A549 (cell line): ENCODE results near the gene ARHGEF19. TPM values are rescaled to one million over a fixed set of nuclear protein-coding genes. Genes with fewer than 3 reads are reported as not detected.

Source experiments
- ATAC-seq, 2 experiments: fragments of 200-7000 bp in 1 of 2; fragments of >200 bp in 1 of 2; cut with Nextera tagmentation in 1 of 2; cut with Tn5 transposase in 1 of 2; 3 replicates each; pipeline versions ENCODE4 v1.8.0 to v1.9.1; 2018 to 2020; ENCODE audit warnings: mild to moderate bottlenecking in 1 of 2, moderate library complexity in 1 of 2
- CTCF ChIA-PET: fragments of 300-600 bp; sonication (Branson Sonifier 250); formaldehyde crosslinking; extraction: SDS; loops from one replicate; lab custom pipeline; 2021; ENCODE audit warnings: antibody characterized with exemption, inconsistent platforms; lab: Yijun Ruan, JAX
- POLR2A ChIA-PET: fragments of 350-600 bp; formaldehyde crosslinking; extraction: SDS; loops from one replicate; lab custom pipeline; 2021; ENCODE audit warnings: antibody characterized with exemption, inconsistent platforms; lab: Yijun Ruan, JAX
- DNase-seq, 2 experiments: peaks; one replicate each; pipeline versions ENCODE4 v3.0.0 to v3.0.0-alpha.2; 2011 to 2016; ENCODE audit warnings: low read depth in 1 of 2, low spot score in 1 of 2
- FAIRE-seq: peaks from 2 replicates; lab custom pipeline; 2011; peaks lifted over from hg19 to GRCh38; lab: Jason Lieb, UNC
- H3K27ac ChIP-seq, 2 experiments: fragments of >200 bp; sonication (Bioruptor Twin); formaldehyde crosslinking; 3 replicates each; pipeline ENCODE4 v1.5.1; 2016 to 2017
- H3K4me1 ChIP-seq: fragments of >200 bp; sonication (Bioruptor Twin); formaldehyde crosslinking; 3 replicates; pipeline ENCODE4 v1.6.1; 2016
- H3K4me2 ChIP-seq: fragments of >200 bp; sonication (Bioruptor Twin); formaldehyde crosslinking; 3 replicates; pipeline ENCODE4 v1.6.1; 2016
- H3K4me3 ChIP-seq: fragments of >200 bp; sonication (Bioruptor Twin); formaldehyde crosslinking; 3 replicates; pipeline ENCODE4 v1.5.1; 2016
- H3K9me3 ChIP-seq: fragments of >200 bp; sonication (Bioruptor Twin); formaldehyde crosslinking; 3 replicates; pipeline ENCODE4 v1.6.1; 2016
- BHLHE40 ChIP-seq: IDR thresholded peaks from 2 replicates; pipeline ENCODE4 v1.6.1; 2012; ENCODE audit warnings: low read depth, low read length, inconsistent platforms
- CBX2 ChIP-seq: fragments of 200-600 bp; sonication (generic); IDR thresholded peaks from 2 replicates; pipeline ENCODE4 v1.6.1; 2016; ENCODE audit warnings: low read depth, mild to moderate bottlenecking, borderline replicate concordance
- CHD2 ChIP-seq: fragments of 150-350 bp; IDR thresholded peaks from 2 replicates; pipeline ENCODE4 v1.6.1; 2014; ENCODE audit warnings: low read length; ENCODE audit not compliant: partially characterized antibody
- EHF ChIP-seq: fragments of 250-450 bp; sonication (Bioruptor Pico); IDR thresholded peaks from 2 replicates; pipeline ENCODE4 v1.5.0; 2020; ENCODE audit warnings: mild to moderate bottlenecking
- EP300 ChIP-seq, 2 experiments: fragments of >200 bp; sonication (Bioruptor Twin); formaldehyde crosslinking; IDR thresholded peaks; 2 replicates in 1 of 2; 3 replicates in 1 of 2; pipeline ENCODE4 v1.6.1; 2016 to 2017
- ESRRA ChIP-seq: fragments of 150-350 bp; IDR thresholded peaks from 2 replicates; pipeline ENCODE4 v1.6.1; 2014; ENCODE audit warnings: mild to moderate bottlenecking, low read length, borderline replicate concordance
- FOXS1 ChIP-seq: fragments of 250-450 bp; sonication (Bioruptor Pico); IDR thresholded peaks from 2 replicates; pipeline ENCODE4 v1.5.0; 2020; ENCODE audit warnings: mild to moderate bottlenecking, moderate library complexity
- GATA3 ChIP-seq: IDR thresholded peaks from 2 replicates; pipeline ENCODE4 v1.6.1; 2012; ENCODE audit warnings: borderline replicate concordance
- HDAC2 ChIP-seq: fragments of 200-600 bp; sonication (generic); IDR thresholded peaks from 2 replicates; pipeline ENCODE4 v1.6.1; 2016
- HEYL ChIP-seq: fragments of 250-450 bp; sonication (Bioruptor Pico); IDR thresholded peaks from 2 replicates; pipeline ENCODE4 v1.8.0; 2021; ENCODE audit warnings: mild to moderate bottlenecking, moderate library complexity
- HOXB13 ChIP-seq: fragments of 250-450 bp; sonication (Bioruptor Pico); IDR thresholded peaks from 2 replicates; pipeline ENCODE4 v1.5.0; 2020; ENCODE audit warnings: low read depth, mild to moderate bottlenecking, moderate library complexity
- JUN ChIP-seq, 2 experiments: fragments of >200 bp; sonication (Bioruptor Twin); formaldehyde crosslinking; IDR thresholded peaks; 2 replicates in 1 of 2; 3 replicates in 1 of 2; pipeline ENCODE4 v1.6.1; 2016 to 2017
- KDM5A ChIP-seq: fragments of 200-600 bp; sonication (generic); IDR thresholded peaks from 2 replicates; pipeline ENCODE4 v1.6.1; 2016; ENCODE audit warnings: antibody characterized with exemption, mild to moderate bottlenecking
- NFE2L2 ChIP-seq: fragments of 150-350 bp; conservative IDR thresholded peaks from 2 replicates; pipeline ENCODE4 v1.6.1; 2014; ENCODE audit warnings: low read length
- NR3C1 ChIP-seq: fragments of >200 bp; sonication (Bioruptor Twin); formaldehyde crosslinking; IDR thresholded peaks from 3 replicates; pipeline ENCODE4 v1.6.1; 2017
- POLR2AphosphoS2 ChIP-seq: conservative IDR thresholded peaks from 2 replicates; pipeline ENCODE4 v1.6.1; 2012; ENCODE audit warnings: low read length, improper control_type of control experiment, inconsistent platforms
- RAD21 ChIP-seq, 2 experiments: fragments of >200 bp in 1 of 2; sonication (Bioruptor Twin) in 1 of 2; formaldehyde crosslinking in 1 of 2; IDR thresholded peaks in 1 of 2; conservative IDR thresholded peaks in 1 of 2; 2 replicates in 1 of 2; 3 replicates in 1 of 2; pipeline ENCODE4 v1.6.1; 2012 to 2018; ENCODE audit warnings: inconsistent platforms in 1 of 2
- RCOR1 ChIP-seq: fragments of 150-350 bp; IDR thresholded peaks from 2 replicates; pipeline ENCODE4 v1.6.1; 2014; ENCODE audit warnings: antibody characterized with exemption, low read length, low read depth
- ZC3H11A ChIP-seq: fragments of 450-650 bp; IDR thresholded peaks from 2 replicates; pipeline ENCODE4 v1.6.1; 2014; ENCODE audit warnings: antibody characterized with exemption, mild to moderate bottlenecking
- WGBS: methylation state at CpG from one replicate; pipeline ENCODE4 v1.1.6; 2017; ENCODE audit errors: missing lambda C conversion rate; 5-methylcytosine and 5-hydroxymethylcytosine counted together
- polyA plus RNA-seq, 4 experiments: library from polyadenylated mRNA; depleted of rRNA in 3 of 4; stranded (reverse); fragments of >200 nt; fragmentation: RNase III in 1 of 4; extraction: RNeasy Plus Mini Kit Qiagen cat#74134 plus additional on column Dnase treatment in 1 of 4; gene quantifications; 2 replicates in 3 of 4; 3 replicates in 1 of 4; pipeline ENCODE4 v1.2.3, GENCODE V29; 2011 to 2017
- TF ChIP-seq, protein P1 (sequence below): fragments of 450-650 bp; IDR thresholded peaks from 2 replicates; pipeline ENCODE4 v1.6.1; 2014; ENCODE audit warnings: antibody characterized with exemption
- TF ChIP-seq, protein P2 (sequence below): fragments of 200-600 bp; sonication (generic); IDR thresholded peaks from 2 replicates; pipeline ENCODE4 v1.6.1; 2016; ENCODE audit warnings: antibody characterized with exemption, mild to moderate bottlenecking, moderate library complexity
- TF ChIP-seq, protein P3 (sequence below): fragments of 250-450 bp; sonication (Bioruptor Pico); IDR thresholded peaks from 2 replicates; pipeline ENCODE4 v1.5.0; 2020; ENCODE audit warnings: low read depth, mild to moderate bottlenecking, moderate library complexity
- TF ChIP-seq, protein P4 (sequence below): IDR thresholded peaks from 2 replicates; pipeline ENCODE4 v1.6.1; 2012
- TF ChIP-seq, protein P5 (sequence below): IDR thresholded peaks from 2 replicates; pipeline ENCODE4 v1.6.1; 2012; ENCODE audit warnings: low read depth, borderline replicate concordance
- TF ChIP-seq, protein P6 (sequence below): fragments of >200 bp; sonication (Bioruptor Twin); formaldehyde crosslinking; IDR thresholded peaks from 3 replicates; pipeline ENCODE4 v1.5.1; 2016
- TF ChIP-seq, protein P7 (sequence below): fragments of >200 bp; sonication (Bioruptor Twin); formaldehyde crosslinking; IDR thresholded peaks from 2 replicates; pipeline ENCODE4 v1.6.1; 2016

Gene ARHGEF19
- polyA plus RNA-seq, 2 of the 4 experiments (the other 2 are of a cell fraction): 6.1 to 9.2 TPM

DNA sequence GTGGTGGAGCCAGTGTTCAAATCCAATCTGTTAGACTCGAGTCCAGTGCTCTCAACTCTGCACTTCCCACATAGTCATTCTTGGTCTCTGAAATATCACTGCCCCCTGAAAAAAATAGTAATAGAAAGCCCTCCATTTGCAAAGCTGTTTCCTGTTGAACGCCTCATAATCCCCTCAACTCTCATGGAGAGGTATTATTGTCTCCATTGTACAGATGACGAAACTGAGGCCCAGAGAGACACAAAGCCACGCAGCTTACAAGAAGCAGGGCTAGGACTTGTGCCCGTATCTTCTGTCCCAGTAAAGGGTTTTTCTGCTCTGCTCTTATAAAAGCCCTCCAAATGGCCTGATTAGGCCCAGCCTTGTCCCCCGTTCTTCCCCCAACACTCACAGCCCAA lies 6.2 kb upstream of the ARHGEF19 start:
- Histone ChIP-seq H3K4me2 (no peak overlapping the region), H3K4me1 (peaks cover 5% of the 10 kb centered on the region; the same call in 2 of the 3 replicates), H3K9me3 (no peaks in the 10 kb centered on the region), H3K4me3 (no peak overlapping the region), H3K27ac (no peak overlapping the region)
- TF ChIP-seq, protein P1, sequence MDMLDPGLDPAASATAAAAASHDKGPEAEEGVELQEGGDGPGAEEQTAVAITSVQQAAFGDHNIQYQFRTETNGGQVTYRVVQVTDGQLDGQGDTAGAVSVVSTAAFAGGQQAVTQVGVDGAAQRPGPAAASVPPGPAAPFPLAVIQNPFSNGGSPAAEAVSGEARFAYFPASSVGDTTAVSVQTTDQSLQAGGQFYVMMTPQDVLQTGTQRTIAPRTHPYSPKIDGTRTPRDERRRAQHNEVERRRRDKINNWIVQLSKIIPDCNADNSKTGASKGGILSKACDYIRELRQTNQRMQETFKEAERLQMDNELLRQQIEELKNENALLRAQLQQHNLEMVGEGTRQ: no peak
- no peak for TF ChIP-seq EP300 (IDR thresholded peaks at IDR 0.05)
- TF ChIP-seq, protein P2, sequence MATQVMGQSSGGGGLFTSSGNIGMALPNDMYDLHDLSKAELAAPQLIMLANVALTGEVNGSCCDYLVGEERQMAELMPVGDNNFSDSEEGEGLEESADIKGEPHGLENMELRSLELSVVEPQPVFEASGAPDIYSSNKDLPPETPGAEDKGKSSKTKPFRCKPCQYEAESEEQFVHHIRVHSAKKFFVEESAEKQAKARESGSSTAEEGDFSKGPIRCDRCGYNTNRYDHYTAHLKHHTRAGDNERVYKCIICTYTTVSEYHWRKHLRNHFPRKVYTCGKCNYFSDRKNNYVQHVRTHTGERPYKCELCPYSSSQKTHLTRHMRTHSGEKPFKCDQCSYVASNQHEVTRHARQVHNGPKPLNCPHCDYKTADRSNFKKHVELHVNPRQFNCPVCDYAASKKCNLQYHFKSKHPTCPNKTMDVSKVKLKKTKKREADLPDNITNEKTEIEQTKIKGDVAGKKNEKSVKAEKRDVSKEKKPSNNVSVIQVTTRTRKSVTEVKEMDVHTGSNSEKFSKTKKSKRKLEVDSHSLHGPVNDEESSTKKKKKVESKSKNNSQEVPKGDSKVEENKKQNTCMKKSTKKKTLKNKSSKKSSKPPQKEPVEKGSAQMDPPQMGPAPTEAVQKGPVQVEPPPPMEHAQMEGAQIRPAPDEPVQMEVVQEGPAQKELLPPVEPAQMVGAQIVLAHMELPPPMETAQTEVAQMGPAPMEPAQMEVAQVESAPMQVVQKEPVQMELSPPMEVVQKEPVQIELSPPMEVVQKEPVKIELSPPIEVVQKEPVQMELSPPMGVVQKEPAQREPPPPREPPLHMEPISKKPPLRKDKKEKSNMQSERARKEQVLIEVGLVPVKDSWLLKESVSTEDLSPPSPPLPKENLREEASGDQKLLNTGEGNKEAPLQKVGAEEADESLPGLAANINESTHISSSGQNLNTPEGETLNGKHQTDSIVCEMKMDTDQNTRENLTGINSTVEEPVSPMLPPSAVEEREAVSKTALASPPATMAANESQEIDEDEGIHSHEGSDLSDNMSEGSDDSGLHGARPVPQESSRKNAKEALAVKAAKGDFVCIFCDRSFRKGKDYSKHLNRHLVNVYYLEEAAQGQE: no peak
- TF ChIP-seq, protein P3, sequence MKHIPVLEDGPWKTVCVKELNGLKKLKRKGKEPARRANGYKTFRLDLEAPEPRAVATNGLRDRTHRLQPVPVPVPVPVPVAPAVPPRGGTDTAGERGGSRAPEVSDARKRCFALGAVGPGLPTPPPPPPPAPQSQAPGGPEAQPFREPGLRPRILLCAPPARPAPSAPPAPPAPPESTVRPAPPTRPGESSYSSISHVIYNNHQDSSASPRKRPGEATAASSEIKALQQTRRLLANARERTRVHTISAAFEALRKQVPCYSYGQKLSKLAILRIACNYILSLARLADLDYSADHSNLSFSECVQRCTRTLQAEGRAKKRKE (CRISPR knock-in tag): no peak
- no peak for TF ChIP-seq KDM5A
- TF ChIP-seq ZC3H11A: no peak
- TF ChIP-seq CBX2: no peak
- TF ChIP-seq CHD2: no peak
- TF ChIP-seq, protein P4, sequence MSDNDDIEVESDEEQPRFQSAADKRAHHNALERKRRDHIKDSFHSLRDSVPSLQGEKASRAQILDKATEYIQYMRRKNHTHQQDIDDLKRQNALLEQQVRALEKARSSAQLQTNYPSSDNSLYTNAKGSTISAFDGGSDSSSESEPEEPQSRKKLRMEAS: no peak
- TF ChIP-seq NFE2L2: no peak
- no peak for TF ChIP-seq JUN (IDR thresholded peaks at IDR 0.05)
- no peak for TF ChIP-seq HEYL (CRISPR knock-in tag)
- TF ChIP-seq EHF (CRISPR knock-in tag): no peak
- no peak for TF ChIP-seq BHLHE40
- ATAC-seq: no peak
- no peak for FAIRE-seq
- ChIA-PET CTCF (interaction anchor here (2.4 kb wide), 1 partner anchor 10 kb away, joined by 10 read pairs; no protein-coding TSS in a partner anchor), POLR2A (no interaction called here)
- WGBS: 81% methylated on average over 6 of the region's 6 CpGs
- no peak for DNase-seq

DNA sequence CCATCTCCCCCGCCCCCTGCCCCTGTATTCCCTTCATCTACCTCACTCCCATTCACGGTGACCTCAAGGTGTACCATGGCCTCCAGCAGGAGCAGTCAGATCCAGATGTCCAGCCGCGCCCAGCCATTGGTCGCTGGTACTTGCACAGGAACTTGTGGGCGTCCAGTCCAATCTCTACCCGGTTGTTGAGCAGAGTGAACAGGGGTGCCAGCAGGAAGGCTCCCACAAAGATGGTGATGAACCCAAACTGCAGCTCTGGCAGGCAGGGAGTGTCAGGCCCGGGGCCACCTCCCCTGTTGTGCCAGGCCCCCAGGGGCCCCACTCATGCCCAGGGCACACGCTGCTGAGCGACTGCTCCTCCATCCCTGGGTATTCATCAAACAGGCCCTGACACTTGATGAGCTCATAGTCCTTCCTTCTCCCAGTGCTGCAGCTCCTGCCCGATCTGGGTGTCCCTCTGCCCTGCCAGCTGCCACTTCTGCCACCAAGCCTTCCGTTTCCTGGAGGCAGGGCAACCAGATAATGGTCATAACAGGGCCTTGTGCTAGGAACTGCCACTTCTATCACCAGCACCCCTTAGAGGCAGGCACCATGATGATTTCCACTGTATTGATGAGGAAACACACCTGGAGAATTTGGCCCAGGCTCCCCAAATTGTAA lies 5.7 kb upstream of the ARHGEF19 start:
- FAIRE-seq: no peak
- peak overlapping the region; percentile 94 for H3K4me2 ChIP-seq
- ChIA-PET CTCF (interaction anchor here (1.4 to 2.4 kb wide), 3 partner anchors 11 to 26 kb away, joined by 4 to 10 read pairs (median 9); no protein-coding TSS in a partner anchor), POLR2A (interaction anchor here (1.1 to 1.8 kb wide), 2 partner anchors 10 to 12 kb away, joined by 3 to 29 read pairs; no protein-coding TSS in a partner anchor)
- no peak for TF ChIP-seq CHD2
- TF ChIP-seq, protein P4: no peak
- TF ChIP-seq RAD21 (conservative IDR thresholded peaks at IDR 0.05 in 1 of 2, IDR thresholded peaks at IDR 0.05 in 1 of 2): no peak
- no peak for TF ChIP-seq GATA3
- no peak for TF ChIP-seq NR3C1
- TF ChIP-seq, protein P5, sequence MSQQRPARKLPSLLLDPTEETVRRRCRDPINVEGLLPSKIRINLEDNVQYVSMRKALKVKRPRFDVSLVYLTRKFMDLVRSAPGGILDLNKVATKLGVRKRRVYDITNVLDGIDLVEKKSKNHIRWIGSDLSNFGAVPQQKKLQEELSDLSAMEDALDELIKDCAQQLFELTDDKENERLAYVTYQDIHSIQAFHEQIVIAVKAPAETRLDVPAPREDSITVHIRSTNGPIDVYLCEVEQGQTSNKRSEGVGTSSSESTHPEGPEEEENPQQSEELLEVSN: no peak
- no peak for TF ChIP-seq HDAC2
- no peak for TF ChIP-seq FOXS1 (CRISPR knock-in tag)
- no peak for TF ChIP-seq POLR2AphosphoS2
- TF ChIP-seq HEYL (CRISPR knock-in tag): no peak
- no peak for TF ChIP-seq RCOR1
- TF ChIP-seq, protein P6, sequence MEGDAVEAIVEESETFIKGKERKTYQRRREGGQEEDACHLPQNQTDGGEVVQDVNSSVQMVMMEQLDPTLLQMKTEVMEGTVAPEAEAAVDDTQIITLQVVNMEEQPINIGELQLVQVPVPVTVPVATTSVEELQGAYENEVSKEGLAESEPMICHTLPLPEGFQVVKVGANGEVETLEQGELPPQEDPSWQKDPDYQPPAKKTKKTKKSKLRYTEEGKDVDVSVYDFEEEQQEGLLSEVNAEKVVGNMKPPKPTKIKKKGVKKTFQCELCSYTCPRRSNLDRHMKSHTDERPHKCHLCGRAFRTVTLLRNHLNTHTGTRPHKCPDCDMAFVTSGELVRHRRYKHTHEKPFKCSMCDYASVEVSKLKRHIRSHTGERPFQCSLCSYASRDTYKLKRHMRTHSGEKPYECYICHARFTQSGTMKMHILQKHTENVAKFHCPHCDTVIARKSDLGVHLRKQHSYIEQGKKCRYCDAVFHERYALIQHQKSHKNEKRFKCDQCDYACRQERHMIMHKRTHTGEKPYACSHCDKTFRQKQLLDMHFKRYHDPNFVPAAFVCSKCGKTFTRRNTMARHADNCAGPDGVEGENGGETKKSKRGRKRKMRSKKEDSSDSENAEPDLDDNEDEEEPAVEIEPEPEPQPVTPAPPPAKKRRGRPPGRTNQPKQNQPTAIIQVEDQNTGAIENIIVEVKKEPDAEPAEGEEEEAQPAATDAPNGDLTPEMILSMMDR: no peak
- no peak for TF ChIP-seq ESRRA
- TF ChIP-seq CBX2: no peak
- TF ChIP-seq HOXB13 (CRISPR knock-in tag): no peak
- TF ChIP-seq, protein P7, sequence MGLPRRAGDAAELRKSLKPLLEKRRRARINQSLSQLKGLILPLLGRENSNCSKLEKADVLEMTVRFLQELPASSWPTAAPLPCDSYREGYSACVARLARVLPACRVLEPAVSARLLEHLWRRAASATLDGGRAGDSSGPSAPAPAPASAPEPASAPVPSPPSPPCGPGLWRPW: no peak
- 89% methylated on average over 7 of the region's 12 CpGs for WGBS
- ATAC-seq: no peak
- no peaks in the 10 kb centered on the region for H3K9me3 ChIP-seq
- peaks cover 5% of the 10 kb centered on the region; the same call in 2 of the 3 replicates for H3K4me1 ChIP-seq
- no peak for DNase-seq
- H3K27ac ChIP-seq: peak overlapping the region; percentile 70 to 81
- H3K4me3 ChIP-seq: peak overlapping the region; percentile 46; the same call in 1 of the 3 replicates
